Measurements from ENCODE around the gene ABLIM3.
"Not testable (repeated sequence)": the region's sequence is repeated elsewhere in the genome, so short reads cannot be mapped to it uniquely, and the experiment has no call there.

Gene ABLIM3

GRCh38 chr5:149257889-149258705, 116.8 kb downstream of the ABLIM3 start:
- no peak for DNase-seq (ENCODE audit: low read depth)

GRCh38 chr5:149260761-149261160, 119.5 kb downstream of the ABLIM3 start:
- DNase-seq (ENCODE audit: low read depth), result no peak

GRCh38 chr5:149261246-149261645, 120.0 kb downstream of the ABLIM3 start:
- no peak for DNase-seq (ENCODE audit: low read depth)

DNA sequence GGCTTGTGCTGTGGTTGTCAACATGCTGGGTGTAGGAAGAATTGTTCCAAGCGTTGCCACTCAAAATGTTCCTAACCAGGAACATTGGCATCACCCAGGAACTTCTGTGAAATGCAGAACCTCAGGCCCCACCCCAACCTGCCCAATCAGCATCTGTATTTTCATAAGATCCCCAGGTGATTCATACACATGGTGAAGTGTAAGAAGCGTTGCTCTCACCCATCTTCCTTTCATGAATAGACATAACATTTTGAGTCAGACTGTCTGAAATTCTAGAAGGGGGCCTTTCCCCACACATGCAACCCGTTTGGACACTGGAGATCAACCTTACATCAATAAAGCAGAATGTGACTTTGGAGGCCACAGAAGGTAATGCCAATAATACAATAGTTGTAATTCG, 121.0 kb downstream of the ABLIM3 start:
- DNase-seq (ENCODE audit: low read depth), result no peak

DNA sequence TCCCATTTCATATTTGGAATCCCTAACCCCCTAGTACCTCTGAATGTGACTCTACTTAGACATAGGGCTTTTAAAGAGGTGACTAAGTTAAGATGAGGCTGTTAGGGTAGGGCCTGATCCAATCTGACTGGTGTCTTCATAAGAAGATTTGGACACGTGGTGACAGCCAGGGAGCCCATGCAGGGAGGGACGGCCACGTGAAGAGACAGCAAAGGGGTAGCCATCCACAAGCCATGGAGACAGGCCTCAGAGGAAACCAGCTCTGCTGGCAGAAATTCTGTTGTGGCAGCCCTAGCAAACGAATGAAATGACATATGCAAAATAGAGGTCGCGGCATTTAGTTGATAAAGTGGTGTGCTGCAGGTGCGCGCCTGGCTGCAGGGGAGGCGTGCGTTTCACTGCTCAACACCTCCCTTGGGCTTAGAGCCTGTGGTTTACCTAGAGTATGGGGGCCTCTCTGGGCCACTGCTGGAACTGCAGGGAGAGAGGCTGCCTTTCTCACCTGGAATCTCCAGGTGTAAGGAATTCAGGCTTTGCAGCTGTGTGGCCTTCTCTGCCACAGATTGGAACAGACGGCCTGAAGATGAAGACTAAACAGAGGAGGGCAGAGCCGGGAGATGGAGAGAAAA, 123.3 kb downstream of the ABLIM3 start:
- peak; percentile 17 for DNase-seq (ENCODE audit: low read depth)

- no peak for DNase-seq (ENCODE audit: low read depth)
These were observed 123.8 kb downstream of the ABLIM3 start for GRCh38 chr5:149265068-149265465.

GRCh38 chr5:149265597-149265996, 124.3 kb downstream of the ABLIM3 start:
- DNase-seq (ENCODE audit: low read depth), result no peak

- DNase-seq (ENCODE audit: low read depth), result no peak
These were observed 126.1 kb downstream of the ABLIM3 start for GRCh38 chr5:149267241-149267973.

GRCh38 chr5:149268928-149269557, 127.8 kb downstream of the ABLIM3 start:
- no peak for DNase-seq (ENCODE audit: low read depth)

DNA sequence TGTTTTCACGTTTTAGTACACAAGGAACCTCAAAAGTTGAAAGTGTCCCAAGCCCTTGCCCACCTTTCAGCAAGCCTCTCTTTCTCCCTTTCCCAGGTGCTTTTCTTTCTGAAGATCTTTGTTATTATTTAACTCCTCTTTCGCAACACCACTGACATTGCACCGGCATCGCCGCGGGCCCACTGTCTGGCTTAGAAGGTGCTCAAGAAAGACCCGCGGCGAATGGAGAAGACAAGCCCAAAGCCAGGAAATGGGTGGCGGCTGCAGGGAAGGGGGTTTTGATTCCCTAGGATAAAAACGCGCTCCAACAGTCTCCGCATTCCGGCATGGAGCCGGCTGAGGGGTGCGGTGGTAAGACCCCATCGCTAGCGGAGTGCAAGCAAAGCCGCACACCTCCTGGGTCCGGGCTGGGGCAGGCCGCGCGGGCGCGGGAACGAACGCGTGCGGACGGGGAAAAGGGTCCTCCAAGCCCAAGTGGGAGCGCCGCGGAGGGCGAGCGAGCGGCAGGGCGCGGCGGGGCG, 130.0 kb downstream of the ABLIM3 start:
- DNase-seq (ENCODE audit: low read depth), result no peak

- DNase-seq (ENCODE audit: low read depth), result no peak
These were observed 130.6 kb downstream of the ABLIM3 start, which contains the start of gene AFAP1L1 for GRCh38 chr5:149271716-149272563. TSS of gene AFAP1L1 (plus strand) at chr5:149271859. CDS start at chr5:149271969, 110 bp downstream.

GRCh38 chr5:149272781-149273180, 131.5 kb downstream of the ABLIM3 start:
- not testable (repeated sequence) for DNase-seq (ENCODE audit: low read depth)

- DNase-seq (ENCODE audit: low read depth), result no peak
These were observed 131.9 kb downstream of the ABLIM3 start for GRCh38 chr5:149273237-149273636.

- no peak for DNase-seq (ENCODE audit: low read depth)
These were observed 132.7 kb downstream of the ABLIM3 start for GRCh38 chr5:149273950-149274349.

DNA sequence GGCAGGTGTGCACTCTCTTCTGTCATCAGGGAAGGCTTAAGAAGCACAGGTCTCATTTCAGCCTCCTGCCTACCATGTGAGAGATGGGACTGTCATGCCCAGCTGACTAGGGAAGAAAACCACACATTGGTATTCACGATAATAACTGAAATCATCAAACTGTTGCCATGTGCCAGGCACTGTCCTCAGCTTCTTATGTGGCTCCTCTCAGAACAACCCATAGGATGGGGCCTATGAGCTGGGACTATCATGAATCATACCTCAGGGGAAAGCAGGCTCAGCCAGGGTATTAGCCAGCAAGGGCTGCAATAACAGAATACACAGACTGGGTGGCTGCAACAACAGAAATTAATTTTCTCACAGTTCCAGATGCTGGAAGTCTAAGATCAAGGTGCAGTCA, 133.6 kb downstream of the ABLIM3 start:
- DNase-seq (ENCODE audit: low read depth), result no peak

DNA sequence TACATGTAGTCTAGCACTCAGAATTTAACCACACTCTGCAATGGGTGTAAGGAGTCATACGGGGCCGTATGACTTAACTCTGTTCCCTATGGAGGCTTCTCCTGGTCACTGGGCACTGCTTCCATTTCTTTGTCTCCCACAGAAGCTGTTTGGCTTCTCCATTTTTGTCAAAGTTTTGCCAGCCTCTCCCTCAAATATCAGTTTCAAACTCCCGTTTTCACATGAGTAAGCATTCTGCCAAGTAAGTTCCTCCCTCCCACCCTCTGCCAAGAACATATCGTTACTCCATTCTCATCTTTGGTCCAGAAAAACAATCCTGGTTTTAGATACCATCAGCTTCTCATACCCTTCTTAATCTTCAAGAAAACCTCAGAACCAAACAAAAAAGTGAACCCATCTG, 136.5 kb downstream of the ABLIM3 start:
- no peak for DNase-seq (ENCODE audit: low read depth)

DNA sequence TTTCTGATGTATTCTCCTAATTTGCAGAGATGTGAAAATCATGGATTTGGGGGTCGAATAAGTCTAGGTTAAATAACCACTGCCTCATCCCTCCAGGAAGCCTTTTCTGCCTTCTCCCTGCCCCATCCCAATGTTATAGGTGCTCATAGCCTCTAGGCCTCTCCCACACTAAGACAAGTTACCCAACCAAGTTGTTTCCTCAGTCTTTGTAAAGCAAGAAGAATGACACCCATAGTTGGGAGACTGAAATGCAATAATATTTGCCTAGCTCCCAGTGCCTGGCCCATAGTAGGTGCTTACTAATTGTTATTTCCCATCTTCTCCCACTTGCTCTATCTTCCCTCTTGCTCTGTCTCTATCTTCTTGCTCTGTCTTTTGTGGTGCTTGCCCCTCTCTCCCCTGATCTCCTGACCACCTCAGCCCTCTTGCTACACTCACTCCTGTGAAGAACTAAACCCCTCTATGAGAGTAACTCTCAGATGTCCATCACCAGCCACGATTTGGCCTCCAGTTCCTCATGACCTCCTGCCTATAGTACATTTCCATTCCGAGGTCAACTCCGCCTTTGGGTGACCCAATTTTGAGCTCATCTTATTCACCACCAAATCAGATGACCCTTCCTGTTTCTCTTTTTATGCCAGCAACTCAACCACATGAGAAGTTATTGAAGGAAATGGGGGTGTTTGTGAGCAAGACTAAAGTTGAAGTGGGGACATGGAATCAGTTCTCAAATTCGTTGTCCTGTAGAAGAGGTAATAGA, 137.3 kb downstream of the ABLIM3 start:
- DNase-seq (ENCODE audit: low read depth), result no peak

DNA sequence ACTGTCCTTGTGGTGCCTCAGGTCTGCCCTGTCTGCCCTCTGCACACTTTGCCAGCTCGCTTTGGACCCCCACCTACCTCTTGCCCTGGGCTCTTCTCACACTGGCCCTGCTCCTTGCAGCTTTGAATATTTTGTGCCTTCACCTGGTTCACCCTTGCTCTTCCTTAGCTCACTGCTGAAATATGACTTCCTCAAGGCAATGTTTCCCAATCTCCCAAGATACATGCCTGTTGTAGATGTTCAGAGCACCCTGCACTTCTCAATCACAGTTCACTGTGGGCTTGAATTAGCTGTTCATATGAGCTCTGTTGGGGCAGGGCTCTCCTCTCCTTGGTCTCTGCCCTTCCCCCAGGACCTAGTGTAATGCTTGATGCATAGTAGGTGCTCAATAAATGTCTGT, 138.4 kb downstream of the ABLIM3 start:
- no peak for DNase-seq (ENCODE audit: low read depth)

DNA sequence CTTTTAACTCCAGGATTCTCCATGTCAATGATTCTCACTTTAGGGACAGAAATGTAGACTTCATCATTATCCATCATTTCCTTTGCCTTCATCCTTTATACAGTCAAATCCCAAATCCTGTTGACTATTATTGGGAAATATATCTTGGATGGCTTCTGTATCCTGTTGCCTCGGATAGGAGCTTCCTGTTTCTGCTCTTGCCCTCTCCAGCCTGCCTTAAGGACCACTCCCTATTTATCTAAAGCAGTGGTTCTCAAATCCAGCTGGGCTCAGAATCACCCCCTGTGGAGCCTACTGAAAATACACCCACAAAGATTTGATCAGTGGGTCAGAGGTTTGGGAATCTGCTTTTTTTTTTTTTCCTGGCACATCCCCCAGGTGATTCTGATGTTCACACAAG, 138.8 kb downstream of the ABLIM3 start:
- no peak for DNase-seq (ENCODE audit: low read depth)

DNA sequence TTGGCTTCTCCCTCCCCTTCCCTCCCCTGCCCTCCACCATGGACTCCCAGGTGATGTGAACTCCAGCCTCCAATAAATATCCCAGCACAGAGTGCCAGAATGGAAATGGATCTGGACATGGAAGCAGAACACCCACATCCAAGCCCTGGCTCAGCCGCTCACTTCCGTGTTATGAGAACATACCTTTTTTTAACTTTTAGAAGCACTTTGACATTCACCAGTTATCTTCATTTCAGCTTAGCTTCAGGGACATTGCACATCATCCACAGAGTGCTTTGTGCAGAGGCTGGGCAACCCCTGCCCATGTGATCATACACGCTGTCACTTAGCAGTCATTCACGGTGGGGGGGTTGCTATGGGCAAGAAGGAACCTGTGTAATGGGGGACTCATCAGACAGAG, 139.5 kb downstream of the ABLIM3 start:
- no peak for DNase-seq (ENCODE audit: low read depth)

All from stimulated activated CD8-positive, alpha-beta memory T cell treated with anti-CD3 and anti-CD28 coated beads, Interleukin-15, amount 100 ng/mL, for 1 hour (primary cell).